ENCODE results near the gene PARVG.

DNA sequence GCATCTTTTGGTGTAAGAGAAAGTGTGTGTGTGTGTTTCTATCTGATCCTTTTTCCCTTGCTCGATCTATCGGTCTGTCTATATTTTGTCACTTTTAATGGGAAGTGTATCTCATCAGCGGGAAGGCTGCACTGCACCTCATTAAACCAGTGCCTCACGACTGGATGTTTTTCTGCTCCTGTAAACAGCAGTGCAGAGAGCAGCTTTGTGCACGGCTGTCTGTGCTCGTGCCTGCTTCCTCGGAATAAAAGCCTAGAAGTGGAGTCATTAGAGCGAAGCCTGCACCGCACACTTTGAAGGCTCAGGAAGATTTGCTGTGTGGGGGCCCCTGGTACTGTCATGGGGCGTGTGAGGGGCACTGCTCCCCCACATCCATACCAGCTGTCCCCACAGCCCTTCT is 27.0 kb upstream of the PARVG start:
- TF ChIP-seq, protein P1, sequence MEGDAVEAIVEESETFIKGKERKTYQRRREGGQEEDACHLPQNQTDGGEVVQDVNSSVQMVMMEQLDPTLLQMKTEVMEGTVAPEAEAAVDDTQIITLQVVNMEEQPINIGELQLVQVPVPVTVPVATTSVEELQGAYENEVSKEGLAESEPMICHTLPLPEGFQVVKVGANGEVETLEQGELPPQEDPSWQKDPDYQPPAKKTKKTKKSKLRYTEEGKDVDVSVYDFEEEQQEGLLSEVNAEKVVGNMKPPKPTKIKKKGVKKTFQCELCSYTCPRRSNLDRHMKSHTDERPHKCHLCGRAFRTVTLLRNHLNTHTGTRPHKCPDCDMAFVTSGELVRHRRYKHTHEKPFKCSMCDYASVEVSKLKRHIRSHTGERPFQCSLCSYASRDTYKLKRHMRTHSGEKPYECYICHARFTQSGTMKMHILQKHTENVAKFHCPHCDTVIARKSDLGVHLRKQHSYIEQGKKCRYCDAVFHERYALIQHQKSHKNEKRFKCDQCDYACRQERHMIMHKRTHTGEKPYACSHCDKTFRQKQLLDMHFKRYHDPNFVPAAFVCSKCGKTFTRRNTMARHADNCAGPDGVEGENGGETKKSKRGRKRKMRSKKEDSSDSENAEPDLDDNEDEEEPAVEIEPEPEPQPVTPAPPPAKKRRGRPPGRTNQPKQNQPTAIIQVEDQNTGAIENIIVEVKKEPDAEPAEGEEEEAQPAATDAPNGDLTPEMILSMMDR (IDR thresholded peaks at IDR 0.05; ENCODE audit: low read depth, low read length), result no peak
- TF ChIP-seq EZH2phosphoT487 (IDR thresholded peaks at IDR 0.05; ENCODE audit: low read depth), result no peak

Data from OCI-LY3 (cell line).